ENCODE measurements around the gene HECW1.

GRCh38 chr7:43487731-43488073 is 375.3 kb downstream of the HECW1 start:
- TF ChIP-seq CTCF (conservative IDR thresholded peaks at IDR 0.05; ENCODE audit: low read length), result no peak
- no peak for TF ChIP-seq EZH2phosphoT487 (IDR thresholded peaks at IDR 0.05; ENCODE audit: borderline replicate concordance)
